ENCODE data around the gene MRPL48.
A peak's percentile ranks its signal among the peaks of the same experiment; 100 is the strongest.
"Not testable (repeated sequence)": the region's sequence is repeated elsewhere in the genome, so short reads cannot be mapped to it uniquely, and the experiment has no call there.

Gene MRPL48

DNA sequence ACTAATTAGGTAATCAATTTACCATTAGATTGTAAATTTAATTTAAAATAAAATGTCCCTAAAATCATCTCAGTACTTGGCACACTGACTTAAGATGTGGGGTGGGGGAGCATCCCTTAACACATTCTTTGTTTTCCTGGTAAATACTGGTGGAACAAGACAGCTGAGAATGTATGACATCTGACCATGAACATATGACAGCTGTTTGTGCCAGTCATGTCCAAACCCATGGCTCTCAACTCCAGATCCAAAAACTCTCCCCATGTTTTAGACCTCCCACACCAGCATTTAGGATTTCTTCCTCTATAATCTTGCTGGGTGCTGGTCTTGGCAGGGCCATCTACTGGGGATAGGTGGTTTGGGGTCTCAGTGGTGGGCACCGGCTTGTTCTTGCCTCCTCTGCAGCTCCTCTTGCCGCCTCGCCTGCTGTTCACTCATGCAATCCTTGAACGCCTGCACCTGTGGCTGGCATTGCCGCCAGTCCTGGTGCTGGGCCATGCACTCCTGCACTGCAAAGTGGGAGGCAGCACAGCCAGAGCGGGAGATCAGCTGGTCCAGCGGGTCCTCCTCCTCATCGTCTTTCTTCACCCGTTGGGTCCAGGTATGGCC, 85.2 kb downstream of the MRPL48 start:
- H3K9me3 ChIP-seq (ENCODE audit: insufficient read depth, low read depth, low read length), result no peaks in the 10 kb centered on the region
- no peak overlapping the region for H3K27ac ChIP-seq (ENCODE audit: low read depth, low read length)
- no peak overlapping the region for H3K9ac ChIP-seq (ENCODE audit: low read depth, low read length)
- 97% methylated on average over 9 of the region's 9 CpGs for WGBS
- H3K36me3 ChIP-seq (ENCODE audit: insufficient read depth, low read length), result peaks cover 65% of the 10 kb centered on the region
- H3K4me3 ChIP-seq (ENCODE audit: low read length), result no peak overlapping the region
- H3K4me1 ChIP-seq (ENCODE audit: insufficient read depth, low read length), result peaks cover 12% of the 10 kb centered on the region
- no peaks in the 10 kb centered on the region for H3K27me3 ChIP-seq (ENCODE audit: insufficient read depth, low read length)

DNA sequence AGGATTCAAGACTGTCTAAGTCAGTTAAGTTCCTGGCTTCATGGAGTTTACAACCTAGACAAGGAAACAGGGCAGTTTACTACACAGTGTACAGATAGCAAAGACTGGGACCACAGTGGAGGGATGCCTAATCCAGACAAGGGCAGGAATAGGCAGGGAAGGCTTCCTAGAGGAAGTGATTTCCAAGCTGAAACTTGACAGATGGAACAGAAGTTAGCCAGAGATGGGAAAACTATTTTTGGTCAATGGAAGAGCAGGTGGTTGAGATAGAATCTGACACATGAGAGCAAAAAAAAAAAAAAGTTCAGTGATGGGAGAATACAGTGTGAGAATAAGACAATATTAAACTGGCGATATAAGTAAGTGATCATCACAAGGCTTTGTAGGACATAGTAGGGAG, 87.7 kb downstream of the MRPL48 start:
- Histone ChIP-seq H3K36me3 (ENCODE audit: insufficient read depth, low read length) (peaks cover 60% of the 10 kb centered on the region), H3K4me3 (ENCODE audit: low read length) (peak overlapping the region; percentile 93), H3K9ac (ENCODE audit: low read depth, low read length) (peak overlapping the region; percentile 97), H3K9me3 (ENCODE audit: insufficient read depth, low read depth, low read length) (no peaks in the 10 kb centered on the region), H3K27me3 (ENCODE audit: insufficient read depth, low read length) (no peaks in the 10 kb centered on the region), H3K4me1 (ENCODE audit: insufficient read depth, low read length) (peaks cover 16% of the 10 kb centered on the region), H3K27ac (ENCODE audit: low read depth, low read length) (peak overlapping the region; percentile 98)
- 89% methylated on average over 1 of the region's 1 CpG for WGBS

DNA sequence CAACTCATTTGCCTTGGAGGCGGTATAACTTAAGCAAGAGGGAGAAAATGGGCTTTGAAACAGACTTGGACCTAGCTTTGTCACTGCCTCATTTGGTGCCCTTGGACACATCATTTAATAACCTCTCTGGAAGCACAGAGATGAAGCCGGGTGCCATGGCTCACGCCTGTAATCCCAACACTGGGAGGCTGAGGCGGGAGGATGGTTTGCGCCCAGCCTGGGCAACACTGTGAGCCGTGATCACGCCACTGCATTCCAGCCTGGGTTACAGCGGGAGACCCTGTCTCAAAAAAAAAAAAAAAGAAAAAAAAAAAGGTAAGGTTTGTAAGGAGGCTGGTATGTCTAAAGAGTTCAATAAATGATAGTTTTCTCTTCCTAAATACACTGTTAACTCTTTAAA, 88.2 kb downstream of the MRPL48 start:
- Histone ChIP-seq H3K4me3 (ENCODE audit: low read length) (peak overlapping the region; percentile 93), H3K27ac (ENCODE audit: low read depth, low read length) (peak overlapping the region; percentile 98), H3K27me3 (ENCODE audit: insufficient read depth, low read length) (no peaks in the 10 kb centered on the region), H3K9me3 (ENCODE audit: insufficient read depth, low read depth, low read length) (no peaks in the 10 kb centered on the region), H3K9ac (ENCODE audit: low read depth, low read length) (peak overlapping the region; percentile 97), H3K36me3 (ENCODE audit: insufficient read depth, low read length) (peaks cover 56% of the 10 kb centered on the region), H3K4me1 (ENCODE audit: insufficient read depth, low read length) (peaks cover 15% of the 10 kb centered on the region; the same call in 1 of the 2 replicates)
- 25% methylated on average over 8 of the region's 8 CpGs for WGBS

- Histone ChIP-seq H3K36me3 (ENCODE audit: insufficient read depth, low read length) (peaks cover 47% of the 10 kb centered on the region), H3K9ac (ENCODE audit: low read depth, low read length) (peak within 1 kb of the TSS; percentile 97), H3K4me3 (ENCODE audit: low read length) (peak within 1 kb of the TSS; percentile 93), H3K4me1 (ENCODE audit: insufficient read depth, low read length) (peaks cover 15% of the 10 kb centered on the region; the same call in 1 of the 2 replicates), H3K27ac (ENCODE audit: low read depth, low read length) (peak within 1 kb of the TSS; percentile 98), H3K27me3 (ENCODE audit: insufficient read depth, low read length) (no peaks in the 10 kb centered on the region), H3K9me3 (ENCODE audit: insufficient read depth, low read depth, low read length) (no peaks in the 10 kb centered on the region)
- under 1% methylated on average over 57 of the region's 57 CpGs for WGBS
These were observed 89.0 kb downstream of the MRPL48 start, which contains the start of the genes COA4 and PAAF1 for GRCh38 chr11:73876424-73877310. TSS of gene COA4 (minus strand) at chr11:73876846. CDS start at chr11:73873378, 3,468 bp downstream. TSS of gene PAAF1 (plus strand) at chr11:73876999. CDS start at chr11:73877022, 23 bp downstream.

DNA sequence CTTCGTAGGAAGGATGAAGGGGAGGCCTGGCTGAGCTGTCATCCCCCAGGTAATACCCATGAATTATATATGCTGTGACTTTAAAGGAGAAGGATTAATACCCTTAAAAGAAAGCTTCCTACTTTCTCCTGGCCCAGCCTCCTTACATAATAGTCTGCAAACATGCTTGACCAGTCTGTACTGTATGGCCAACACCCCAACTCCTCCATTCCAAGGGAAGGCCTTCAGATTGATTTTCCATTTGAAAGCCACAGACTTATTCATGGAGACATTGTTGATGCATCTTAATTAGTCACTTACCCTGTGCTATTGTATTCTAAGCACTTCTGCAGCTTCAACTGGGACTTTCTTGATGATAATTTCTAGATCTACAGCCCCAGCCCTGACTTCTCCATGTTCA, 91.1 kb downstream of the MRPL48 start:
- H3K4me3 ChIP-seq (ENCODE audit: low read length), result 0 out of 2 replicates have a peak overlapping the region, but pooled peaks have one; percentile 93
- H3K4me1 ChIP-seq (ENCODE audit: insufficient read depth, low read length), result peaks cover 15% of the 10 kb centered on the region; the same call in 1 of the 2 replicates
- H3K27me3 ChIP-seq (ENCODE audit: insufficient read depth, low read length), result no peaks in the 10 kb centered on the region
- no peak overlapping the region for H3K27ac ChIP-seq (ENCODE audit: low read depth, low read length)
- peaks cover 31% of the 10 kb centered on the region for H3K36me3 ChIP-seq (ENCODE audit: insufficient read depth, low read length)
- H3K9me3 ChIP-seq (ENCODE audit: insufficient read depth, low read depth, low read length), result no peaks in the 10 kb centered on the region
- H3K9ac ChIP-seq (ENCODE audit: low read depth, low read length), result no peak overlapping the region
- no CpG with 5 or more reads among the region's 1 CpG for WGBS

DNA sequence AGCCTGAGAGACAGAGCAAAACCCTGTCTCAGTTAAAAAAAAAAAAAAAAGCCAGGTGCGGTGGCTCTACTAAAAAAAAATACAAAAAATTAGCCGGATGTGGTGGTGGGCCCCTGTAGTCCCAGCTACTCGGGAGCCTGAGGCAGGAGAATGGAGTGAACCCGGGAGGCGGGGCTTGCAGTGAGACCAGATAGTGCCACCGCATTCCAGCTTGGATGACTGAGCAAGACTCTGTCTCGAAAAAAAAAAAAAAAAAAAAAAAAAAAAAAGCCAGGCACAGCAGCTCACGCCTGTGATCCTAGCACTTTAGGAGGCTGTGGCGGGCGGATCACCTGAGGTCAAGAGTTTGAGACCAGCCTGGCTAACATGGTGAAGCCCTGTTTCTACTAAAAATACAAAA, 92.8 kb downstream of the MRPL48 start:
- Histone ChIP-seq H3K36me3 (ENCODE audit: insufficient read depth, low read length) (peaks cover 18% of the 10 kb centered on the region), H3K4me1 (ENCODE audit: insufficient read depth, low read length) (peaks cover 12% of the 10 kb centered on the region; the same call in 1 of the 2 replicates)
- H3K27me3 ChIP-seq (ENCODE audit: insufficient read depth, low read length); H3K9me3 ChIP-seq (ENCODE audit: insufficient read depth, low read depth, low read length); H3K9ac ChIP-seq (ENCODE audit: low read depth, low read length); H3K4me3 ChIP-seq (ENCODE audit: low read length); H3K27ac ChIP-seq (ENCODE audit: low read depth, low read length): not testable (repeated sequence)
- 86% methylated on average over 10 of the region's 10 CpGs for WGBS

DNA sequence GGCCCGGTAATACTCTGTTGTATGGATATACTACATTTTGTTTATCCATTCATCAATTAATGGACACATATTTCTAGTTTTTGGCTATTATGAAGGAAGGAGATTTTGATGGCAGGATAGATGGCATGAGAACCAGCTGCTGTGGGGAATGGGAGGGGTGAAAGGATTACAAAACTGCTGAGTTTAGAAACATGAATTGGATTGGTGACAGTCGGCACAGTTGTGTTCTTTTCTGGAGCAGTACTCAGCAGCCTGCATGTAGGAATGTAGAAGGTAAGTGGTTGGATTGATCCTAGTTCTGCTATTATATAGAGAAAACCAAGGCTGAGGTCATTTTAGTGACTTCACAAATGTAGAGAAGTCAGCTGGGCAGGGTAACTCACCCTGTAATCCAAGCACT, 96.2 kb downstream of the MRPL48 start:
- no peaks in the 10 kb centered on the region for H3K9me3 ChIP-seq (ENCODE audit: insufficient read depth, low read depth, low read length)
- no peak overlapping the region for H3K27ac ChIP-seq (ENCODE audit: low read depth, low read length)
- H3K27me3 ChIP-seq (ENCODE audit: insufficient read depth, low read length), result no peaks in the 10 kb centered on the region
- H3K9ac ChIP-seq (ENCODE audit: low read depth, low read length), result no peak overlapping the region
- H3K36me3 ChIP-seq (ENCODE audit: insufficient read depth, low read length), result peaks cover 31% of the 10 kb centered on the region
- H3K4me1 ChIP-seq (ENCODE audit: insufficient read depth, low read length), result no peaks in the 10 kb centered on the region
- 96% methylated on average over 1 of the region's 2 CpGs for WGBS
- H3K4me3 ChIP-seq (ENCODE audit: low read length), result no peak overlapping the region

DNA sequence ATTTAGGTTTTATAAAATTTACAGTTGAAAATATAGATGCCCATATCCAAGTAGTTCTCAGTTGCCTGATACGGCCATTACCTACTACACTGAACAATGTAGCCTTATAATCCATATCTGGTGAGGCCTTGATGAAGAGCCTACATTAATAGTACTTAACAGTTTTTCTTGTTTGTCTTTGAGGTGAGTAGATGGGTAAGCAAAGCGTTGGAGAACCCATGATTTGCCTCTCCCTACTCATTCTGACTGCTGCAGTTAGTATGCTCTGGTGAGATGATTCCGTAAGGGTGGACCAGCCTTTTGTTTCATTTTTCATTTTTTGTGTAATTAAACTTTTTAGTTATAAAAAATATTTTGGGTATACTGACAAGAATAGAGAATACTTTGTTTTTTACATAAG, 100.6 kb downstream of the MRPL48 start:
- H3K27me3 ChIP-seq (ENCODE audit: insufficient read depth, low read length), result no peaks in the 10 kb centered on the region
- H3K4me3 ChIP-seq (ENCODE audit: low read length), result no peak overlapping the region
- H3K4me1 ChIP-seq (ENCODE audit: insufficient read depth, low read length), result no peaks in the 10 kb centered on the region
- no peak overlapping the region for H3K27ac ChIP-seq (ENCODE audit: low read depth, low read length)
- H3K9me3 ChIP-seq (ENCODE audit: insufficient read depth, low read depth, low read length), result no peaks in the 10 kb centered on the region
- H3K36me3 ChIP-seq (ENCODE audit: insufficient read depth, low read length), result peaks cover 54% of the 10 kb centered on the region
- 100% methylated on average over 1 of the region's 3 CpGs for WGBS
- no peak overlapping the region for H3K9ac ChIP-seq (ENCODE audit: low read depth, low read length)

- Histone ChIP-seq H3K4me1 (ENCODE audit: insufficient read depth, low read length) (no peaks in the 10 kb centered on the region), H3K27me3 (ENCODE audit: insufficient read depth, low read length) (no peaks in the 10 kb centered on the region), H3K9ac (ENCODE audit: low read depth, low read length) (no peak overlapping the region), H3K36me3 (ENCODE audit: insufficient read depth, low read length) (peaks cover 55% of the 10 kb centered on the region), H3K27ac (ENCODE audit: low read depth, low read length) (no peak overlapping the region), H3K9me3 (ENCODE audit: insufficient read depth, low read depth, low read length) (no peaks in the 10 kb centered on the region), H3K4me3 (ENCODE audit: low read length) (no peak overlapping the region)
- 70% methylated on average over 1 of the region's 1 CpG for WGBS
These were observed 101.3 kb downstream of the MRPL48 start for GRCh38 chr11:73889019-73889418.

- H3K36me3 ChIP-seq (ENCODE audit: insufficient read depth, low read length), result peaks cover 57% of the 10 kb centered on the region
- WGBS, result 93% methylated on average over 1 of the region's 1 CpG
These were observed 101.9 kb downstream of the MRPL48 start for GRCh38 chr11:73889536-73889935.

DNA sequence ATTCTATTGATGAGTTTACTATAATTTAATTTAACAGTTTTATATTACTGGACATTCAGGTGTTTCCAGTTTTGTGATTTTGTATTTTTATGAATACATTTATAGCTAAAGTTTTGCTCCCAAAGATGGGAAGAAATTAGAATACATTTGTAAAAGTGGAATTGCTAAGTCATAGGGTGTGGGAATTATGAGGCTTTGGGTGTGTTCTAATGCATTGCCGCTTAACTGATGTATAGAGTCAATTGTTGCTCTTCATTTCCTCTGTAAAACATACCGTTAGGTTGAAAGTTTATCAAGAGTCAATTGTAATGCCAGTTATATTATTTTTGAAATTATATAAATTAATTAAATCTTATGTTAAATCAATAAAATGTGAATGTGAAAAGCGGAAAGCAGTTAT, 105.4 kb downstream of the MRPL48 start:
- Histone ChIP-seq H3K9ac (ENCODE audit: low read depth, low read length) (no peak overlapping the region), H3K9me3 (ENCODE audit: insufficient read depth, low read depth, low read length) (peaks cover 5% of the 10 kb centered on the region; the same call in 1 of the 2 replicates), H3K4me1 (ENCODE audit: insufficient read depth, low read length) (no peaks in the 10 kb centered on the region), H3K27me3 (ENCODE audit: insufficient read depth, low read length) (no peaks in the 10 kb centered on the region), H3K4me3 (ENCODE audit: low read length) (no peak overlapping the region), H3K36me3 (ENCODE audit: insufficient read depth, low read length) (peaks cover 49% of the 10 kb centered on the region), H3K27ac (ENCODE audit: low read depth, low read length) (no peak overlapping the region)
- WGBS, result 89% methylated on average over 2 of the region's 3 CpGs

More at GRCh38 chr11:73889536-73889935, 101.9 kb downstream of the MRPL48 start:
- no peaks in the 10 kb centered on the region for H3K4me1 ChIP-seq (ENCODE audit: insufficient read depth, low read length)
- no peaks in the 10 kb centered on the region for H3K9me3 ChIP-seq (ENCODE audit: insufficient read depth, low read depth, low read length)
- no peak overlapping the region for H3K27ac ChIP-seq (ENCODE audit: low read depth, low read length)
- H3K4me3 ChIP-seq (ENCODE audit: low read length), result no peak overlapping the region
- H3K9ac ChIP-seq (ENCODE audit: low read depth, low read length), result no peak overlapping the region
- H3K27me3 ChIP-seq (ENCODE audit: insufficient read depth, low read length), result no peaks in the 10 kb centered on the region
